H9 (cell line): ENCODE measurements around the gene AP2A2. TPM values are rescaled to one million over a fixed set of nuclear protein-coding genes. Genes with fewer than 3 reads are reported as not detected.

ENCODE experiments used
- DNase-seq: peaks from one replicate; pipeline ENCODE4 v3.0.0-alpha.2; 2017
- H2AFZ ChIP-seq: one replicate; pipeline ENCODE4 v1.6.1; 2013; ENCODE audit warnings: mild to moderate bottlenecking, low read length, control low read depth, moderate library complexity
- H2AK5ac ChIP-seq: 2 replicates; pipeline ENCODE4 v1.6.1; 2013; ENCODE audit warnings: low read length, control low read depth, mixed read lengths; ENCODE audit not compliant: insufficient read length
- H2BK120ac ChIP-seq: one replicate; pipeline ENCODE4 v1.6.1; 2013; ENCODE audit warnings: low read depth, mild to moderate bottlenecking, low read length, control low read depth, inconsistent platforms; ENCODE audit not compliant: poor library complexity, severe bottlenecking
- H2BK12ac ChIP-seq: 2 replicates; pipeline ENCODE4 v1.6.1; 2013; ENCODE audit warnings: low read length, control low read depth, mixed read lengths, low read depth; ENCODE audit not compliant: insufficient read length
- H2BK15ac ChIP-seq: 2 replicates; pipeline ENCODE4 v1.6.1; 2013; ENCODE audit warnings: low read depth, low read length, control low read depth
- H2BK20ac ChIP-seq: one replicate; pipeline ENCODE4 v1.6.1; 2013; ENCODE audit warnings: low read depth, mild to moderate bottlenecking, low read length, control low read depth, inconsistent platforms; ENCODE audit not compliant: poor library complexity, severe bottlenecking
- H2BK5ac ChIP-seq: 2 replicates; pipeline ENCODE4 v1.6.1; 2013; ENCODE audit warnings: low read length, control low read depth, mixed read lengths; ENCODE audit not compliant: insufficient read length
- H3K14ac ChIP-seq: 2 replicates; pipeline ENCODE4 v1.6.1; 2013; ENCODE audit warnings: low read length, control low read depth; ENCODE audit not compliant: insufficient read depth
- H3K18ac ChIP-seq: 2 replicates; pipeline ENCODE4 v1.6.1; 2013; ENCODE audit warnings: low read depth, mild to moderate bottlenecking, mixed read lengths, low read length, control low read depth; ENCODE audit not compliant: insufficient read length
- H3K23ac ChIP-seq: 2 replicates; pipeline ENCODE4 v1.6.1; 2013; ENCODE audit warnings: low read length, control low read depth, mixed read lengths, low read depth; ENCODE audit not compliant: insufficient read length
- H3K23me2 ChIP-seq: 2 replicates; pipeline ENCODE4 v1.6.1; 2013; ENCODE audit warnings: low read depth, mild to moderate bottlenecking, mixed read lengths, low read length, control low read depth; ENCODE audit not compliant: insufficient read length, poor library complexity, severe bottlenecking
- H3K27ac ChIP-seq: 2 replicates; pipeline ENCODE4 v1.5.1; 2013; ENCODE audit warnings: low read length, control low read depth, mixed read lengths, low read depth; ENCODE audit not compliant: insufficient read length
- H3K27me3 ChIP-seq: 2 replicates; pipeline ENCODE4 v1.6.1; 2013; ENCODE audit warnings: low read length, control low read depth, inconsistent platforms; ENCODE audit not compliant: insufficient read depth
- H3K4ac ChIP-seq: 2 replicates; pipeline ENCODE4 v1.6.1; 2013; ENCODE audit warnings: low read depth, mild to moderate bottlenecking, control low read depth, inconsistent platforms, low read length, moderate library complexity
- H3K4me1 ChIP-seq: 2 replicates; pipeline ENCODE4 v1.6.1; 2013; ENCODE audit warnings: low read length, control low read depth, inconsistent platforms; ENCODE audit not compliant: insufficient read depth
- H3K4me2 ChIP-seq: 2 replicates; pipeline ENCODE4 v1.6.1; 2013; ENCODE audit warnings: low read length, control low read depth, mixed read lengths; ENCODE audit not compliant: insufficient read length, insufficient read depth
- H3K56ac ChIP-seq: 2 replicates; pipeline ENCODE4 v1.6.1; 2013; ENCODE audit warnings: low read depth, mild to moderate bottlenecking, mixed read lengths, low read length, control low read depth; ENCODE audit not compliant: insufficient read length
- H3K79me1 ChIP-seq: 2 replicates; pipeline ENCODE4 v1.6.1; 2013; ENCODE audit warnings: low read depth, mild to moderate bottlenecking, moderate library complexity, low read length, control low read depth, inconsistent platforms; ENCODE audit not compliant: insufficient read depth, poor library complexity, severe bottlenecking
- H3K79me2 ChIP-seq: 2 replicates; pipeline ENCODE4 v1.6.1; 2013; ENCODE audit warnings: low read length, control low read depth, inconsistent platforms; ENCODE audit not compliant: insufficient read depth
- H3K9ac ChIP-seq: 2 replicates; pipeline ENCODE4 v1.6.1; 2013; ENCODE audit warnings: low read length, control low read depth, mixed read lengths; ENCODE audit not compliant: insufficient read length; ENCODE audit errors: extremely low read depth
- H3K9me3 ChIP-seq: one replicate; pipeline ENCODE4 v1.6.1; 2013; ENCODE audit warnings: low read depth, low read length, inconsistent platforms; ENCODE audit not compliant: control insufficient read depth
- H3T11ph ChIP-seq: one replicate; pipeline ENCODE4 v1.6.1; 2013; ENCODE audit warnings: mild to moderate bottlenecking, low read length, control low read depth, inconsistent platforms
- H4K20me1 ChIP-seq: one replicate; pipeline ENCODE4 v1.6.1; 2013; ENCODE audit not compliant: control insufficient read depth, insufficient read length, insufficient read depth
- H4K5ac ChIP-seq: 2 replicates; pipeline ENCODE4 v1.6.1; 2013; ENCODE audit warnings: low read depth, mild to moderate bottlenecking, mixed read lengths, low read length, control low read depth; ENCODE audit not compliant: insufficient read length
- H4K8ac ChIP-seq: replicated peaks from 2 replicates; pipeline ENCODE4 v1.6.1; 2013; ENCODE audit warnings: low read length, control low read depth, mixed read lengths, low read depth; ENCODE audit not compliant: insufficient read length
- H4K91ac ChIP-seq: 2 replicates; pipeline ENCODE4 v1.6.1; 2013; ENCODE audit warnings: low read depth, mild to moderate bottlenecking, moderate library complexity, mixed read lengths, low read length, control low read depth; ENCODE audit not compliant: insufficient read length
- H3K27ac Mint-ChIP-seq, 3 experiments: 2 replicates in 2 of 3; 3 replicates in 1 of 3; pipeline ENCODE4 v1.8.0; 2020 to 2021; ENCODE audit warnings: mixed read lengths in 3 of 3, mild to moderate bottlenecking in 1 of 3, moderate library complexity in 1 of 3
- H3K27me3 Mint-ChIP-seq: 2 replicates; pipeline ENCODE4 v1.8.0; 2021; ENCODE audit warnings: low read depth, mild to moderate bottlenecking, moderate library complexity, mixed read lengths
- H3K36me3 Mint-ChIP-seq, 3 experiments: 2 replicates in 2 of 3; 3 replicates in 1 of 3; pipeline ENCODE4 v1.8.0; 2020 to 2021; ENCODE audit warnings: low read depth in 3 of 3, mixed read lengths in 3 of 3; ENCODE audit not compliant: insufficient read depth in 1 of 3
- H3K4me1 Mint-ChIP-seq, 2 experiments: 2 replicates each; pipeline ENCODE4 v1.8.0; 2020; ENCODE audit warnings: mixed read lengths in 2 of 2
- H3K4me3 Mint-ChIP-seq, 2 experiments: 2 replicates in 1 of 2; 3 replicates in 1 of 2; pipeline ENCODE4 v1.8.0; 2020 to 2021; ENCODE audit warnings: mild to moderate bottlenecking in 2 of 2, mixed read lengths in 2 of 2, moderate library complexity in 1 of 2
- H3K9me3 Mint-ChIP-seq, 2 experiments: 2 replicates in 1 of 2; 3 replicates in 1 of 2; pipeline ENCODE4 v1.8.0; 2020; ENCODE audit warnings: mild to moderate bottlenecking in 2 of 2, mixed read lengths in 2 of 2, moderate library complexity in 1 of 2
- CTCF ChIP-seq: fragments of 200-600 bp; sonication (generic); conservative IDR thresholded peaks from 3 replicates; pipeline ENCODE4 v1.8.0; 2021; ENCODE audit warnings: antibody characterized with exemption, mild to moderate bottlenecking
- WGBS: extraction: QIAGEN DNeasy Blood & Tissue Kit; methylation state at CpG from one replicate; pipeline ENCODE4 v1.1.7; 2013; ENCODE audit warnings: missing lambda C conversion rate, low lambda C conversion rate, mixed read lengths; ENCODE audit not compliant: insufficient read length; ENCODE audit errors: extremely low coverage; 5-methylcytosine and 5-hydroxymethylcytosine counted together
- total RNA-seq: library from RNA; stranded (reverse); gene quantifications from 2 replicates; pipeline ENCODE4 v1.2.1, GENCODE V29; 2021

AP2A2 gene
- total RNA-seq, 1 experiment from 2014 or later, result 53.7 TPM

- H2BK120ac ChIP-seq, result no peak overlapping the region
- Mint-ChIP-seq H3K4me1 (peaks cover 14 to 18% of the 10 kb centered on the region in 2 experiments), H3K4me3 (no peak overlapping the region), H3K9me3 (peaks cover 9 to 15% of the 10 kb centered on the region in 2 experiments; a peak in 3 of 5 replicates), H3K36me3 (peaks cover 27 to 57% (median 56%) of the 10 kb centered on the region in 3 experiments), H3K27me3 (no peaks in the 10 kb centered on the region), H3K27ac (peak overlapping the region in 1 of 3 experiments; percentile 60; a peak in 1 of 7 replicates)
- no peak overlapping the region for H2AFZ ChIP-seq
- no peak overlapping the region for H3K4me2 ChIP-seq
- H3K14ac ChIP-seq, result no peak overlapping the region
- H3K23me2 ChIP-seq, result no peaks in the 10 kb centered on the region
- H3K79me2 ChIP-seq, result peaks cover 2% of the 10 kb centered on the region; the same call in 1 of the 2 replicates
- H2BK5ac ChIP-seq, result no peak overlapping the region
- H3T11ph ChIP-seq, result no peak overlapping the region
- H3K18ac ChIP-seq, result no peak overlapping the region
- H2AK5ac ChIP-seq, result no peak overlapping the region
- H4K8ac ChIP-seq, result no peak overlapping the region
- no peak for DNase-seq
- H3K79me1 ChIP-seq, result peaks cover 1% of the 10 kb centered on the region
- no peaks in the 10 kb centered on the region for H3K9me3 ChIP-seq
- H3K27ac ChIP-seq, result no peak overlapping the region
- H3K4me1 ChIP-seq, result no peaks in the 10 kb centered on the region
- no peak overlapping the region for H3K56ac ChIP-seq
- no peaks in the 10 kb centered on the region for H4K20me1 ChIP-seq
- H4K91ac ChIP-seq, result no peak overlapping the region
- no peak overlapping the region for H2BK15ac ChIP-seq
- no peak overlapping the region for H2BK20ac ChIP-seq
- WGBS, result no CpG with 5 or more reads among the region's 12 CpGs
- no peak for TF ChIP-seq CTCF
- H3K23ac ChIP-seq, result no peak overlapping the region
- no peak overlapping the region for H2BK12ac ChIP-seq
- no peak overlapping the region for H3K4ac ChIP-seq
- H3K9ac ChIP-seq, result no peak overlapping the region
- H4K5ac ChIP-seq, result no peak overlapping the region
- no peaks in the 10 kb centered on the region for H3K27me3 ChIP-seq
These were observed 36.3 kb downstream of the AP2A2 start for GRCh38 chr11:961921-962320.
